GM23338 (cell line): ENCODE results near the gene MATCAP1. TPM values are rescaled to one million over a fixed set of nuclear protein-coding genes. Genes with fewer than 3 reads are reported as not detected.

Experiments
- ATAC-seq: fragments of 200-7000 bp; cut with Tn5 transposase; 3 replicates; pipeline ENCODE4 v1.9.1; 2020
- DNase-seq: peaks from one replicate; pipeline ENCODE4 v3.0.0-alpha.2; 2015; ENCODE audit warnings: low spot score
- H2AFZ ChIP-seq: fragments of 200-600 bp; sonication (generic); 2 replicates; pipeline ENCODE4 v1.8.0; 2016; ENCODE audit warnings: antibody characterized with exemption, mild to moderate bottlenecking, moderate library complexity
- H3F3A ChIP-seq: fragments of 200-600 bp; sonication (generic); replicated peaks from 2 replicates; pipeline ENCODE4 v1.8.0; 2017; ENCODE audit warnings: antibody characterized with exemption, mixed run types, low read depth
- H3K27ac ChIP-seq: fragments of 200-600 bp; sonication (generic); 2 replicates; pipeline ENCODE4 v1.6.1; 2016; ENCODE audit warnings: low read depth
- H3K27me3 ChIP-seq: fragments of 200-600 bp; sonication (generic); 2 replicates; pipeline ENCODE4 v1.8.0; 2016; ENCODE audit warnings: mild to moderate bottlenecking, mixed run types, moderate library complexity; ENCODE audit not compliant: insufficient read depth
- H3K36me3 ChIP-seq: fragments of 200-600 bp; sonication (generic); 2 replicates; pipeline ENCODE4 v1.8.0; 2016; ENCODE audit warnings: mild to moderate bottlenecking; ENCODE audit not compliant: insufficient read depth
- H3K4me1 ChIP-seq: fragments of 200-600 bp; sonication (generic); 2 replicates; pipeline ENCODE4 v1.8.0; 2016; ENCODE audit warnings: mild to moderate bottlenecking, moderate library complexity; ENCODE audit not compliant: insufficient read depth
- H3K4me2 ChIP-seq: fragments of 200-600 bp; sonication (generic); 2 replicates; pipeline ENCODE4 v1.7.1; 2017; ENCODE audit warnings: mixed run types
- H3K4me3 ChIP-seq: fragments of 200-600 bp; sonication (generic); 2 replicates; pipeline ENCODE4 v1.6.1; 2016; ENCODE audit warnings: mixed run types
- H3K79me2 ChIP-seq: fragments of 200-600 bp; sonication (generic); replicated peaks from 2 replicates; pipeline ENCODE4 v1.8.0; 2017; ENCODE audit warnings: mild to moderate bottlenecking; ENCODE audit not compliant: insufficient read depth
- H3K9me2 ChIP-seq: fragments of 200-600 bp; sonication (generic); 2 replicates; pipeline ENCODE4 v1.8.0; 2017; ENCODE audit not compliant: insufficient read depth
- H4K20me1 ChIP-seq: fragments of 200-600 bp; sonication (generic); replicated peaks from 2 replicates; pipeline ENCODE4 v1.8.0; 2017; ENCODE audit warnings: mild to moderate bottlenecking; ENCODE audit not compliant: insufficient read depth
- H3K27ac Mint-ChIP-seq: 2 replicates; pipeline ENCODE4 v1.8.0; 2020; ENCODE audit warnings: inconsistent platforms, mild to moderate bottlenecking, moderate library complexity, mixed read lengths
- H3K27me3 Mint-ChIP-seq: 3 replicates; pipeline ENCODE4 v1.8.0; 2022; ENCODE audit warnings: low read depth, mild to moderate bottlenecking, moderate library complexity, mixed read lengths, inconsistent platforms; ENCODE audit not compliant: insufficient read depth, poor library complexity
- H3K36me3 Mint-ChIP-seq: 3 replicates; pipeline ENCODE4 v1.8.0; 2021; ENCODE audit warnings: low read depth, mild to moderate bottlenecking, inconsistent platforms, moderate library complexity, mixed read lengths
- H3K4me1 Mint-ChIP-seq: 3 replicates; pipeline ENCODE4 v1.8.0; 2020; ENCODE audit warnings: mild to moderate bottlenecking, inconsistent platforms, mixed read lengths
- H3K4me3 Mint-ChIP-seq: 3 replicates; pipeline ENCODE4 v1.8.0; 2021; ENCODE audit warnings: moderate library complexity, mild to moderate bottlenecking, inconsistent platforms, mixed read lengths
- H3K9me3 Mint-ChIP-seq: 3 replicates; pipeline ENCODE4 v1.8.0; 2020; ENCODE audit warnings: moderate library complexity, mild to moderate bottlenecking, inconsistent platforms, mixed read lengths
- CTCF ChIP-seq, 2 experiments: fragments of 200-600 bp in 1 of 2; sonication (generic) in 1 of 2; conservative IDR thresholded peaks; 2 replicates each; pipeline versions ENCODE4 v1.5.1 to v1.6.1; 2016 to 2017; ENCODE audit warnings: antibody characterized with exemption in 2 of 2, low read depth in 2 of 2, mild to moderate bottlenecking in 2 of 2, moderate library complexity in 1 of 2
- ETS1 ChIP-seq: IDR thresholded peaks from 2 replicates; pipeline ENCODE4 v1.6.1; 2016; ENCODE audit warnings: antibody characterized with exemption
- EZH2 ChIP-seq: fragments of 200-600 bp; sonication (generic); IDR thresholded peaks from one replicate; pipeline ENCODE4 v1.8.0; 2017; ENCODE audit warnings: antibody characterized with exemption, mild to moderate bottlenecking, low read depth; ENCODE audit not compliant: unreplicated experiment
- EZH2phosphoT487 ChIP-seq: fragments of 200-600 bp; sonication (generic); IDR thresholded peaks from one replicate; pipeline ENCODE4 v1.8.1; 2018; ENCODE audit warnings: antibody characterized with exemption; ENCODE audit not compliant: unreplicated experiment
- JUNB ChIP-seq: IDR thresholded peaks from one replicate; pipeline ENCODE4 v1.6.1; 2016; ENCODE audit warnings: antibody characterized with exemption; ENCODE audit not compliant: unreplicated experiment
- NANOG ChIP-seq: IDR thresholded peaks from 2 replicates; pipeline ENCODE4 v1.6.1; 2016; ENCODE audit warnings: antibody characterized with exemption, borderline replicate concordance
- POLR2AphosphoS5 ChIP-seq: IDR thresholded peaks from 2 replicates; pipeline ENCODE4 v1.6.1; 2016; ENCODE audit warnings: antibody characterized with exemption, low read depth
- STAT1 ChIP-seq: IDR thresholded peaks from one replicate; pipeline ENCODE4 v1.6.1; 2016; ENCODE audit warnings: antibody characterized with exemption; ENCODE audit not compliant: unreplicated experiment
- ZNF114 ChIP-seq: fragments of 250-450 bp; sonication (Bioruptor Pico); IDR thresholded peaks from 2 replicates; pipeline ENCODE4 v1.5.0; 2020; ENCODE audit warnings: mild to moderate bottlenecking, moderate library complexity
- ZNF462 ChIP-seq: fragments of 250-450 bp; sonication (Bioruptor Pico); IDR thresholded peaks from 2 replicates; pipeline ENCODE4 v1.5.0; 2020; ENCODE audit warnings: mild to moderate bottlenecking, moderate library complexity
- polyA plus RNA-seq: library from polyadenylated mRNA; unstranded; fragments of >200 nt; fragmentation: Nextera tagmentation; extraction: Ambion mirVana; gene quantifications from 2 replicates; pipeline ENCODE4 v1.2.1, GENCODE V29; 2016
- total RNA-seq: library from RNA; depleted of rRNA; stranded (reverse); fragments of >200 nt; shearing (Covaris generic); gene quantifications from 2 replicates; pipeline ENCODE4 v1.2.3, GENCODE V29; 2014

MATCAP1 gene
- total and polyA plus RNA-seq, 2 experiments from 2014 or later = 9.5 to 22.7 TPM

GRCh38 chr16:67204076-67204475 lies 20.3 kb upstream of the MATCAP1 start:
- no peaks in the 10 kb centered on the region for H4K20me1 ChIP-seq
- Mint-ChIP-seq H3K4me1 (peaks cover 7% of the 10 kb centered on the region), H3K9me3 (no peaks in the 10 kb centered on the region), H3K27me3 (peaks cover 13% of the 10 kb centered on the region), H3K36me3 (peaks cover 5% of the 10 kb centered on the region; the same call in 1 of the 3 replicates), H3K27ac (no peak overlapping the region), H3K4me3 (no peak overlapping the region)
- no peaks in the 10 kb centered on the region for H3K27me3 ChIP-seq
- no peaks in the 10 kb centered on the region for H3K4me1 ChIP-seq
- H3K4me2 ChIP-seq = no peak overlapping the region
- DNase-seq (no peak), ATAC-seq (no peak)
- no peaks in the 10 kb centered on the region for H3K36me3 ChIP-seq
- H3K79me2 ChIP-seq = no peaks in the 10 kb centered on the region
- H2AFZ ChIP-seq = no peak overlapping the region
- no peaks in the 10 kb centered on the region; the same call in 1 of the 2 replicates for H3F3A ChIP-seq
- TF ChIP-seq CTCF (conservative IDR thresholded peaks at IDR 0.05; ENCODE audit: low read depth in 2 of 2) = no peak
- no peak for TF ChIP-seq JUNB
- no peak for TF ChIP-seq POLR2AphosphoS5
- no peak for TF ChIP-seq STAT1
- TF ChIP-seq ZNF462 = no peak
- TF ChIP-seq EZH2 = no peak
- TF ChIP-seq ETS1 = no peak
- TF ChIP-seq EZH2phosphoT487 = no peak
- no peak for TF ChIP-seq NANOG
- no peak for TF ChIP-seq ZNF114 (CRISPR knock-in tag)
- H3K27ac ChIP-seq = no peak overlapping the region
- H3K9me2 ChIP-seq = no peaks in the 10 kb centered on the region
- H3K4me3 ChIP-seq = no peak overlapping the region
